COLO668 (cell line): ENCODE results near the gene C6orf15.
"Not testable (repeated sequence)": the region's sequence is repeated elsewhere in the genome, so short reads cannot be mapped to it uniquely, and the experiment has no call there.

Experiments used
- DNase-seq: peaks from one replicate; lab custom pipeline; 2025; ENCODE audit not compliant: unreplicated experiment; lab: John Stamatoyannopoulos, UW

The C6orf15 gene

DNA sequence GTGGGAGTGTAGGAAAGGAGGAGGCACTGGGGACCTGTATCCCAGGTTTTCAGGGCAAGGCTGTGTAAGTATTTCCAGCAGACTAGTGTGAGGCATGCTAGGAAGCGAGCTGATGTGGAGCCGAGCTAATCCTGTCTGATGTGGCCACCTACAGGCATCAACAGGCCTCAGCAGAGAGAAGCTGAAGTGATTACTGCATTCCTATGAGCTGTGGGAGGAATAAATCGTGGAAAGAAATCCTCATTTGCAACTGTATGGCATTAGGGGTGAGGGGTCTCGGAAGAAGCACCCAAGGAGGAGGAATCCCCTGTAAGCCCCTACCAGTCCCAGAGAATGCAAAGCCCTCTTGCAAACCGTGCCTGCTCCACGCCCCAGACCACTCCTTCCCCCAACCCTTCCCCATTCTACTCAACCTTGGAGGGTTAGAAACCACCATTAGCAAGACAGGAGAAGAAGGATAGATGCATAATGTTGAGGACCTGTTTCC is 41.6 kb downstream of the C6orf15 start:
- DNase-seq = no peak

DNA sequence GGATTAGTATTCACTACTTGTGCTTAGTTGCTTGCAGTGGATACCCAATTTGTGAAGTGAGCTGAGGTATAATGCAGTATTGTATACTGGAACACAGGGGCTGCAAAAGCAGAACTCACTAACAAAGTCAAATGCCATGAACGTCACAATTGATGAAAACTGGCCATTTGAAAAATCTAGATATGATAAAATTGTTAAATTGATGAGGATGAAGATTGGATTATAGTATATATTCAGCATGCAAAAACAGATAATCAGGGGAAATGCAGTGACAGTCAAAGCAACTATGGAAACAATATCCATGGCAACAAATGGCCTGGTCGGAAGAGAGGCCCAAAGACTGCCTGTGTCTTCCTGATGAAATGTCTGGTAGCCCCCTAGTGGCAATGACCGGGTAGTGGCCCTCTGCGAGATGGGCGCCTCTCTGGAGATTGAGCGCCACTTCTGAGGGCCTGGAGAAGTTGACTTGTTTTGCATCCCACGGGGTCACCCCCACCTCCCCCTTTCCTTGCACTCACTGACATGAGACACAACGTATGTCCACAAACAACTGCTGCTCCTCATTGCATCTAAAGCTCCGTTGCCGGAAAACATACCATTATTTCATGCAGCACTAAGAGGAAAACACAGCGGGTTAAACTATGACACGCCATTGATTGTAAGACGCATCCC is 43.6 kb downstream of the C6orf15 start:
- peak; percentile 36 for DNase-seq

DNA sequence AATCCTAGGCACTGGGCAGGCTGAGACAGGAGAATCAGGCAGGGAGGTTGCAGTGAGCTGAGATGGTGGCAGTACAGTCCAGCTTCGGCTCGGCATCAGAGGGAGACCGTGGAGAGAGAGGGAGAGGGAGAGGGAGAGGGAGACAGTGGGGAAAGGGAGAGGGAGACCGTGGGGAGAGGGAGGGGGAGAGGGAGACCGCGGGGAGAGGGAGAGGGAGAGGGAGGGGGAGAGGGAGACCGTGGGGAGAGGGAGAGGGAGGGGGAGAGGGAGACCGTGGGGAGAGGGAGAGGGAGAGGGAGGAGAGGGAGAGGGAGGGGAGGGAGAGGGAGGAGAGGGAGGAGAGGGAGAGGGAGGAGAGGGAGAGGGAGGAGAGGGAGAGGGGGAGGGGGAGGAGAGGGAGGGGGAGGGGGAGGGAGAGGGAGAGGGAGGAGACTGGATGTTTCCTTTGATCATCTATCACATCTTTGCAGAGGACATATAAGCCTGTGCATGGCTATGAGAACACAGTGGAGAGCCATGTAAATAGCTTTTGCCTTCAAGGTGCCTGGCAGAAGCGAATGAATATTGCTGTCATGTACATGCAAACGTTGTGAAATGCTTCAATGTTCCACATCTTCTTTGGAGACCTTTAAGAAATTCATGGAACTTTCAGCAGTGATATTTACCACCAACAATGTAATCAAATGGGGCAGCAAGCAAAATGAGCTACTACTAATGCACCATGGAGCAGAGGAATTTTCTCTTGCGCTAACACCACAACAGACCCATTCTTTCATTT is 44.3 kb downstream of the C6orf15 start:
- DNase-seq = not testable (repeated sequence)

DNA sequence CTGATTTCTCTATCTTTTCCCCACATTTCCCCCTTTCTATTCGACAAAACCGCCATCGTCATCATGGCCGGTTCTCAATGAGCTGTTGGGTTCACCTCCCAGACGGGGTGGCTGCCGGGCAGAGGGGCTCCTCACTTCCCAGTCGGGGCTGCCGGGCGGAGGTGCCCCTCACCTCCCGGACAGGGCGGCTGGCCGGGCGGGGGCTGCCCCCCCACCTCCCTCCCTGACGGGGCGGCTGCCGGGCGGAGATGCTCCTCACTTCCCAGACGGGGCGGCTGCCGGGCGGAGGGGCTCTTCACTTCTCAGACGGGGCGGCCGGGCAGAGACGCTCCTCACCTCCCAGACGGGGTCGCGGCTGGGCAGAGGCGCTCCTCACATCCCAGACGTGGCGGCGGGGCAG is 45.3 kb downstream of the C6orf15 start:
- DNase-seq = not testable (repeated sequence)

DNA sequence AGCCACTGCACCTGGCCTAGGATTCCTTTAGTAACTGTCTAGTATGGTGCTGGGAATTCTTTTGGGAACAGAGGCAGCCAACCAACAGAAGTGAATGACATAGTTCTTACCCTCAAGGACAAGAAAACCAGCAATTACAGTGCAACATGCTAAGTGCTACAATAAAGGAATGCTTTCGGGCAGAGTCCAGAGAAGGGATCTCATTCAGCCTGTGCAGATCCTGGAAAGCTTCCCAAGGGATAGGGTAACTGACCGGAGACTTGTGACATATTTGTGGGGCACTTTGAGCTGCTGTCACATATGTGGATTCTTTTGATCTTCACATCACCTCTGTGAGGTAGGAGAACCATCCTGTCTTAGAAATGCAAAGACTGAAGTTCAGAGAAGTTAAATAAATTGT is 46.8 kb downstream of the C6orf15 start:
- DNase-seq = no peak

DNA sequence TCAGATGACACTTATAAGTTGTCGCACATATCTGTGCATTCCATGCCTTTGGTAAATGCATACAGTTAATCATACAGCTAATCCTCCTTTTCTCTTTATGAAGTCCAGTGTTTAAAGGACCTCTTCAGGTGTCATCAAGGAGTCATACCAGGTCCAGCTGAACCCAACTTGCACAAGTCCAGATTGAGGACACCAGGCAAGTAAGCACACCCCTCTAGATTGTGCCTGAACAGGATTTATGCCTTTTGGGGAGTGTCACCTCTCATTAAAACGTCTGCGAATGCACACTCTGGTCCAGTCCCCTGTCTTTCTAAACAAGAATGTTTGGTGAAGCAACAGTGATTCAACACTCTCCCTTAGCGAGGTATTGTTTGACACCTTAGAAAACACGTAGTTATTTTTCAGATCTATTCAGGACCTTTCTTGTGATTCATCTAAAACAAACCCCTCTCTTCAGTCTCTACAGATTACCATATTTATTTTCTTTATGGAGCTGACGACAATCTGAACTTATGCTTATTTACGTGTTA is 48.4 kb downstream of the C6orf15 start:
- DNase-seq = no peak
